OCI-LY1 (cell line): Measurements from ENCODE around the gene BNIP3.

Experiments
- H2AFZ ChIP-seq: fragments of 200-600 bp; sonication (generic), shearing (Covaris generic); 2 replicates; pipeline ENCODE4 v1.6.0; 2014; ENCODE audit warnings: antibody characterized with exemption, mild to moderate bottlenecking, low read length
- H3F3A ChIP-seq: fragments of 200-600 bp; sonication (generic), shearing (Covaris generic); 2 replicates; pipeline ENCODE4 v1.6.0; 2014; ENCODE audit warnings: mild to moderate bottlenecking, antibody characterized with exemption, low read length, moderate library complexity; ENCODE audit not compliant: insufficient read depth
- H3K27ac ChIP-seq: fragments of 200-600 bp; sonication (generic); 2 replicates; pipeline ENCODE4 v1.5.1; 2014; ENCODE audit warnings: low read length, mixed run types, mild to moderate bottlenecking, low read depth; ENCODE audit not compliant: poor library complexity, severe bottlenecking
- H3K27me3 ChIP-seq: fragments of 200-600 bp; sonication (generic); 2 replicates; pipeline ENCODE4 v1.6.0; 2014; ENCODE audit warnings: antibody characterized with exemption, mild to moderate bottlenecking, low read length, moderate library complexity; ENCODE audit not compliant: insufficient read depth
- H3K36me3 ChIP-seq: fragments of 200-600 bp; sonication (generic); 2 replicates; pipeline ENCODE4 v1.6.1; 2014; ENCODE audit warnings: mild to moderate bottlenecking, antibody characterized with exemption, low read length, moderate library complexity, mixed read lengths; ENCODE audit not compliant: insufficient read depth
- H3K4me1 ChIP-seq: fragments of 200-600 bp; sonication (generic); 2 replicates; pipeline ENCODE4 v1.5.1; 2014; ENCODE audit warnings: mild to moderate bottlenecking, low read length, moderate library complexity; ENCODE audit not compliant: insufficient read depth, severe bottlenecking
- H3K4me2 ChIP-seq: fragments of 200-600 bp; sonication (generic), shearing (Covaris generic); 2 replicates; pipeline ENCODE4 v1.6.1; 2014; ENCODE audit warnings: low read length
- H3K4me3 ChIP-seq: fragments of 200-600 bp; sonication (generic); 2 replicates; pipeline ENCODE4 v1.5.1; 2014; ENCODE audit warnings: low read length, low read depth, mild to moderate bottlenecking, mixed read lengths; ENCODE audit not compliant: poor library complexity, severe bottlenecking
- H3K79me2 ChIP-seq: fragments of 200-600 bp; shearing (Covaris generic); 2 replicates; pipeline ENCODE4 v1.6.1; 2016; ENCODE audit warnings: mixed run types, low read length, mixed read lengths; ENCODE audit not compliant: insufficient read depth
- H3K9ac ChIP-seq: fragments of 200-600 bp; sonication (generic), shearing (Covaris generic); 2 replicates; pipeline ENCODE4 v1.6.1; 2014; ENCODE audit warnings: mild to moderate bottlenecking, low read length, mixed read lengths
- H3K9me2 ChIP-seq: fragments of 200-600 bp; sonication (generic), shearing (Covaris generic); 2 replicates; pipeline ENCODE4 v1.6.1; 2014; ENCODE audit warnings: low read depth, mild to moderate bottlenecking, low read length, mixed read lengths
- H3K9me3 ChIP-seq: fragments of 200-600 bp; shearing (Covaris generic); 2 replicates; pipeline ENCODE4 v1.6.1; 2014; ENCODE audit warnings: low read length, mixed read lengths
- H4K20me1 ChIP-seq: fragments of 200-600 bp; sonication (generic), shearing (Covaris generic); 2 replicates; pipeline ENCODE4 v1.6.0; 2016; ENCODE audit warnings: mild to moderate bottlenecking, low read length; ENCODE audit not compliant: insufficient read depth
- EZH2 ChIP-seq: fragments of 200-600 bp; sonication (generic), shearing (Covaris generic); IDR thresholded peaks from 2 replicates; pipeline ENCODE4 v1.8.0; 2017; ENCODE audit warnings: borderline replicate concordance, mixed run types, mild to moderate bottlenecking, antibody characterized with exemption, low read length, moderate library complexity, mixed read lengths
- TF ChIP-seq, protein P1 (sequence below): fragments of 200-600 bp; sonication (generic), shearing (Covaris generic); IDR thresholded peaks from 2 replicates; pipeline ENCODE4 v1.5.1; 2017; ENCODE audit warnings: mild to moderate bottlenecking, antibody characterized with exemption, low read length, moderate library complexity, mixed read lengths

BNIP3 gene

DNA sequence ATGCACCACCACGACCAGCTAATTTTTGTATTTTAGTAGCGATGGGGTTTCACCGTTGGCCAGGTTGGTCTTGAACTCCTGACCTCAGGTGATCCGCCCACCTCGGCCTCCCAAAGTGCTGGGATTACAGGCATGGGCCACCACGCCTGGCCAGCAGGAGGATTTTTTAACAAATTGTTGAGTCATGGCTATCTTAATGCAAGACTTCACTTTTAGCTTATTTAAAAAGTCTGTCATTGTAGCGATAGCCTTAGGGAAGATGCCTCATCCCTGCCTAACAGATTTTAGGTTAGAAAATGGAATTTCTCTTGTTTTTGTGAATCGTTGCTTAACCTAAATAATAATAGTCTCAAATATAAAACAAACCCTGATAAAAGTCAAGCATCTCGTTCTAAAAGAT lies 45.4 kb downstream of the BNIP3 start:
- Histone ChIP-seq H3K4me1 (peaks cover 4% of the 10 kb centered on the region), H3K36me3 (peaks cover 53% of the 10 kb centered on the region), H3K27ac (no peak overlapping the region), H3K27me3 (no peaks in the 10 kb centered on the region), H3K79me2 (peaks cover 13% of the 10 kb centered on the region), H2AFZ (no peak overlapping the region), H3F3A (no peaks in the 10 kb centered on the region), H3K9me3 (no peaks in the 10 kb centered on the region), H3K9me2 (no peaks in the 10 kb centered on the region), H3K9ac (no peak overlapping the region), H4K20me1 (no peaks in the 10 kb centered on the region), H3K4me3 (no peak overlapping the region), H3K4me2 (no peak overlapping the region)
- no peak for TF ChIP-seq EZH2
- TF ChIP-seq, protein P1, sequence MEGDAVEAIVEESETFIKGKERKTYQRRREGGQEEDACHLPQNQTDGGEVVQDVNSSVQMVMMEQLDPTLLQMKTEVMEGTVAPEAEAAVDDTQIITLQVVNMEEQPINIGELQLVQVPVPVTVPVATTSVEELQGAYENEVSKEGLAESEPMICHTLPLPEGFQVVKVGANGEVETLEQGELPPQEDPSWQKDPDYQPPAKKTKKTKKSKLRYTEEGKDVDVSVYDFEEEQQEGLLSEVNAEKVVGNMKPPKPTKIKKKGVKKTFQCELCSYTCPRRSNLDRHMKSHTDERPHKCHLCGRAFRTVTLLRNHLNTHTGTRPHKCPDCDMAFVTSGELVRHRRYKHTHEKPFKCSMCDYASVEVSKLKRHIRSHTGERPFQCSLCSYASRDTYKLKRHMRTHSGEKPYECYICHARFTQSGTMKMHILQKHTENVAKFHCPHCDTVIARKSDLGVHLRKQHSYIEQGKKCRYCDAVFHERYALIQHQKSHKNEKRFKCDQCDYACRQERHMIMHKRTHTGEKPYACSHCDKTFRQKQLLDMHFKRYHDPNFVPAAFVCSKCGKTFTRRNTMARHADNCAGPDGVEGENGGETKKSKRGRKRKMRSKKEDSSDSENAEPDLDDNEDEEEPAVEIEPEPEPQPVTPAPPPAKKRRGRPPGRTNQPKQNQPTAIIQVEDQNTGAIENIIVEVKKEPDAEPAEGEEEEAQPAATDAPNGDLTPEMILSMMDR = no peak

DNA sequence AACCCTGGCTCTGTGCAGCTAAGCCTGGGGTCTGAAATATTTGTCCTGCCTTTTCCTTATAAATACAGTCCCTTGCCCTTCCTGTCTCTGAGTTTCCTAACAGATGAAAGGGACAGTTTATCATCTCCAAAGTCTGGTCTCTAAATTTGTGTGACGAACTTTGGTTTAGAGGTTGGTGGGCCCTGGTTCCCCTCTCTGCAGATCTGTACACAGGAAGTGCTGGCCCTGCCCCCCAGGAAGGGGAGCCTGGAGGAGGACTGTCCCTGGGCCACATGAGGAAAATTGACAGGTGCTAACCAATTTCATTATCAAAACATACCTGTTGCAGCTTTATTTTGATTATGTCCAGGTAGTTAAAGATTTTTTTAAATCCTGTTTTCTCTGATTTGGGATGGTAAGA lies 46.5 kb downstream of the BNIP3 start:
- H3K4me1 ChIP-seq = peaks cover 5% of the 10 kb centered on the region
- no peak overlapping the region for H3K4me2 ChIP-seq
- H3K79me2 ChIP-seq = peaks cover 23% of the 10 kb centered on the region
- no peak for TF ChIP-seq EZH2
- TF ChIP-seq, protein P1 = no peak
- H3K4me3 ChIP-seq = no peak overlapping the region
- no peak overlapping the region for H2AFZ ChIP-seq
- no peaks in the 10 kb centered on the region for H3K9me3 ChIP-seq
- H3F3A ChIP-seq = no peaks in the 10 kb centered on the region
- no peak overlapping the region for H3K9ac ChIP-seq
- H4K20me1 ChIP-seq = no peaks in the 10 kb centered on the region
- H3K27me3 ChIP-seq = no peaks in the 10 kb centered on the region
- no peak overlapping the region for H3K27ac ChIP-seq
- no peaks in the 10 kb centered on the region for H3K9me2 ChIP-seq
- H3K36me3 ChIP-seq = peaks cover 43% of the 10 kb centered on the region

DNA sequence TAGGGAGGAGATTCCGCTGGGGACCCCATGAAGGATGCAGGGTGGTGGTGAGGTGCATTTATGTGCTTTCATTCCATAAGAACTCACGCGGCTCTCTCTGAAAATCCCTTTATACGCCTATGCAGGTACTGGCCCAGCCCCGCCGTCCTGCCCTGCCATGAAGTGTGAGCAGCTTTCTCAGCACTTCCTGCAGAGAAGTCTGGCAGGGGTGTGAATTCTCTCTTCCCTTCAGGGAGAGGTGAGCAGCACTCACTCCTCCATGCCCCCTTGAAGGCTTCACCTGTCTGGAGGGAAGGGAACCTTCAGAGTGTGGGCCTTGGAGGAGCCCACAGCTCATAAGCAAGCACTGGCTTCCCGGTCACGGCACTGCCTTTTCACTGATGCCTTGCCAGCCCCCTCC lies 47.0 kb downstream of the BNIP3 start:
- Histone ChIP-seq H3K9ac (no peak overlapping the region), H3K4me3 (no peak overlapping the region), H3K79me2 (peaks cover 27% of the 10 kb centered on the region), H3K27me3 (no peaks in the 10 kb centered on the region), H3K36me3 (peaks cover 42% of the 10 kb centered on the region), H3K4me1 (peaks cover 5% of the 10 kb centered on the region), H3K9me2 (no peaks in the 10 kb centered on the region), H3K4me2 (no peak overlapping the region), H2AFZ (no peak overlapping the region), H3K9me3 (no peaks in the 10 kb centered on the region), H4K20me1 (no peaks in the 10 kb centered on the region), H3K27ac (no peak overlapping the region), H3F3A (no peaks in the 10 kb centered on the region)
- TF ChIP-seq EZH2 = no peak
- TF ChIP-seq, protein P1 = no peak
